ENCODE data around the gene HSPB6.

Gene HSPB6

GRCh38 chr19:35789978-35790944 is 33.4 kb upstream of the HSPB6 start:
- Histone ChIP-seq H3K4me3 (ENCODE audit: low read length) (no peak overlapping the region), H2AFZ (ENCODE audit: low read depth, low read length) (no peak overlapping the region), H3K9me3 (ENCODE audit: low read length) (no peaks in the 10 kb centered on the region), H3K27me3 (ENCODE audit: insufficient read depth, low read length) (no peaks in the 10 kb centered on the region), H3K36me3 (ENCODE audit: insufficient read depth, low read length) (peaks cover 12% of the 10 kb centered on the region), H3K4me1 (ENCODE audit: insufficient read depth, low read length) (no peaks in the 10 kb centered on the region)

GRCh38 chr19:35789195-35789977 is 32.6 kb upstream of the HSPB6 start:
- H3K4me1 ChIP-seq (ENCODE audit: insufficient read depth, low read length): no peaks in the 10 kb centered on the region
- H3K27me3 ChIP-seq (ENCODE audit: insufficient read depth, low read length): no peaks in the 10 kb centered on the region
- no peak overlapping the region for H2AFZ ChIP-seq (ENCODE audit: low read depth, low read length)
- no peak overlapping the region for H3K4me3 ChIP-seq (ENCODE audit: low read length)
- peaks cover 19% of the 10 kb centered on the region for H3K36me3 ChIP-seq (ENCODE audit: insufficient read depth, low read length)
- H3K9me3 ChIP-seq (ENCODE audit: low read length): no peaks in the 10 kb centered on the region

- Histone ChIP-seq H3K27me3 (ENCODE audit: insufficient read depth, low read length) (no peaks in the 10 kb centered on the region), H3K4me3 (ENCODE audit: low read length) (no peak overlapping the region), H3K9me3 (ENCODE audit: low read length) (no peaks in the 10 kb centered on the region), H3K36me3 (ENCODE audit: insufficient read depth, low read length) (peaks cover 27% of the 10 kb centered on the region), H2AFZ (ENCODE audit: low read depth, low read length) (no peak overlapping the region), H3K4me1 (ENCODE audit: insufficient read depth, low read length) (no peaks in the 10 kb centered on the region)
These were observed 31.6 kb upstream of the HSPB6 start for GRCh38 chr19:35788205-35788960.

DNA sequence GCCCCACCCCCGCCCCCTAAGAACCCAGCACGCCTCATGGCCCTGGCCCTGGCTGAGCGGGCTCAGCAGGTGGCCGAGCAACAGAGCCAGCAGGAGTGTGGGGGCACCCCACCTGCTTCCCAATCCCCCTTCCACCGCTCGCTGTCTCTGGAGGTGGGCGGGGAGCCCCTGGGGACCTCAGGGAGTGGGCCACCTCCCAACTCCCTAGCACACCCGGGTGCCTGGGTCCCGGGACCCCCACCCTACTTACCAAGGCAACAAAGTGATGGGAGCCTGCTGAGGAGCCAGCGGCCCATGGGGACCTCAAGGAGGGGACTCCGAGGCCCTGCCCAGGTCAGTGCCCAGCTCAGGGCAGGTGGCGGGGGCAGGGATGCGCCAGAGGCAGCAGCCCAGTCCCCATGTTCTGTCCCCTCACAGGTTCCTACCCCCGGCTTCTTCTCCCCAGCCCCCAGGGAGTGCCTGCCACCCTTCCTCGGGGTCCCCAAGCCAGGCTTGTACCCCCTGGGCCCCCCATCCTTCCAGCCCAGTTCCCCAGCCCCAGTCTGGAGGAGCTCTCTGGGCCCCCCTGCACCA is 30.5 kb upstream of the HSPB6 start:
- Histone ChIP-seq H3K4me1 (ENCODE audit: insufficient read depth, low read length) (no peaks in the 10 kb centered on the region), H3K4me3 (ENCODE audit: low read length) (no peak overlapping the region), H2AFZ (ENCODE audit: low read depth, low read length) (no peak overlapping the region), H3K9me3 (ENCODE audit: low read length) (no peaks in the 10 kb centered on the region), H3K27me3 (ENCODE audit: insufficient read depth, low read length) (no peaks in the 10 kb centered on the region), H3K36me3 (ENCODE audit: insufficient read depth, low read length) (peaks cover 37% of the 10 kb centered on the region)

GRCh38 chr19:35786299-35787160 is 29.7 kb upstream of the HSPB6 start:
- Histone ChIP-seq H3K4me1 (ENCODE audit: insufficient read depth, low read length) (no peaks in the 10 kb centered on the region), H2AFZ (ENCODE audit: low read depth, low read length) (no peak overlapping the region), H3K36me3 (ENCODE audit: insufficient read depth, low read length) (peaks cover 45% of the 10 kb centered on the region), H3K9me3 (ENCODE audit: low read length) (no peaks in the 10 kb centered on the region), H3K27me3 (ENCODE audit: insufficient read depth, low read length) (no peaks in the 10 kb centered on the region), H3K4me3 (ENCODE audit: low read length) (no peak overlapping the region)

DNA sequence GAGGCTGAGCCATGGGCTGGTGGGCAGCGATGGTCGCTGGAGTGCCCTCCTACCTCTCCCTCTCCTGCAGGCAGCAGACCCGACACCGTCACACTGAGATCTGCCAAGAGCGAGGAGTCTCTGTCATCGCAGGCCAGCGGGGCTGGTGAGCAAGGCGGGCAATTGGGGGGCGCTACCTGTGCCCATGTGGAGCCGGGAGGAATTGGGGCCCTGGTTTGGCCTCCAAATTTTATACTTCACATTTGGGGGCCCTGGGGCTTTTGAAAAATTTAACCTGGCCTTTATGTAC is 28.5 kb upstream of the HSPB6 start:
- Histone ChIP-seq H3K4me1 (ENCODE audit: insufficient read depth, low read length) (no peaks in the 10 kb centered on the region), H3K4me3 (ENCODE audit: low read length) (no peak overlapping the region), H2AFZ (ENCODE audit: low read depth, low read length) (no peak overlapping the region), H3K36me3 (ENCODE audit: insufficient read depth, low read length) (peaks cover 56% of the 10 kb centered on the region), H3K27me3 (ENCODE audit: insufficient read depth, low read length) (no peaks in the 10 kb centered on the region), H3K9me3 (ENCODE audit: low read length) (no peaks in the 10 kb centered on the region)

- no peaks in the 10 kb centered on the region for H3K4me1 ChIP-seq (ENCODE audit: insufficient read depth, low read length)
- no peak overlapping the region for H2AFZ ChIP-seq (ENCODE audit: low read depth, low read length)
- H3K27me3 ChIP-seq (ENCODE audit: insufficient read depth, low read length): no peaks in the 10 kb centered on the region
- H3K9me3 ChIP-seq (ENCODE audit: low read length): no peaks in the 10 kb centered on the region
- H3K36me3 ChIP-seq (ENCODE audit: insufficient read depth, low read length): peaks cover 61% of the 10 kb centered on the region
- H3K4me3 ChIP-seq (ENCODE audit: low read length): no peak overlapping the region
These were observed 27.9 kb upstream of the HSPB6 start for GRCh38 chr19:35784503-35785338.

- H3K36me3 ChIP-seq (ENCODE audit: insufficient read depth, low read length): peaks cover 66% of the 10 kb centered on the region
- no peak overlapping the region for H3K4me3 ChIP-seq (ENCODE audit: low read length)
- H3K9me3 ChIP-seq (ENCODE audit: low read length): no peaks in the 10 kb centered on the region
- no peaks in the 10 kb centered on the region for H3K4me1 ChIP-seq (ENCODE audit: insufficient read depth, low read length)
- no peaks in the 10 kb centered on the region for H3K27me3 ChIP-seq (ENCODE audit: insufficient read depth, low read length)
- no peak overlapping the region for H2AFZ ChIP-seq (ENCODE audit: low read depth, low read length)
These were observed 26.9 kb upstream of the HSPB6 start for GRCh38 chr19:35783469-35784434.

- Histone ChIP-seq H3K27me3 (ENCODE audit: insufficient read depth, low read length) (no peaks in the 10 kb centered on the region), H3K9me3 (ENCODE audit: low read length) (no peaks in the 10 kb centered on the region), H3K4me1 (ENCODE audit: insufficient read depth, low read length) (peaks cover under 1% of the 10 kb centered on the region), H2AFZ (ENCODE audit: low read depth, low read length) (no peak overlapping the region), H3K36me3 (ENCODE audit: insufficient read depth, low read length) (peaks cover 78% of the 10 kb centered on the region), H3K4me3 (ENCODE audit: low read length) (no peak overlapping the region)
These were observed 25.8 kb upstream of the HSPB6 start for GRCh38 chr19:35782589-35782988.

- no peaks in the 10 kb centered on the region for H3K27me3 ChIP-seq (ENCODE audit: insufficient read depth, low read length)
- no peak overlapping the region for H3K4me3 ChIP-seq (ENCODE audit: low read length)
- no peaks in the 10 kb centered on the region for H3K9me3 ChIP-seq (ENCODE audit: low read length)
- no peak overlapping the region for H2AFZ ChIP-seq (ENCODE audit: low read depth, low read length)
- peaks cover 10% of the 10 kb centered on the region for H3K4me1 ChIP-seq (ENCODE audit: insufficient read depth, low read length)
- H3K36me3 ChIP-seq (ENCODE audit: insufficient read depth, low read length): peaks cover 76% of the 10 kb centered on the region
These were observed 24.8 kb upstream of the HSPB6 start for GRCh38 chr19:35781650-35782049.

DNA sequence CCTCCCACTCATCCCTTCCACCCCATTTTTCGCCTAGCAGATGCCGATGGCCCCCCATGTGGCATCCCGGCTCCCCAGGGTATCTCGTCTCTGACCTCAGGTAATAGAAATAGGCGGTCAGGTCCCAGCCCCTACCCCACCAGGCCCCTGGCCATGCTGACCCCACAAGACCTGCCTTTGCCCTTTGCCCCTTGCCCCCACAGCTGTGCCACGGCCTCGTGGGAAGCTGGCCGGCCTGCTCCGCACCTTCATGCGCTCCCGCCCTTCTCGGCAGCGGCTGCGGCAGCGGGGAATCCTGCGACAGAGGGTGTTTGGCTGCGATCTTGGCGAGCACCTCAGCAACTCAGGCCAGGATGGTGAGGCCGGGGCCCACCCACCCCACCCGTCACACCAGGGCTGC is 23.9 kb upstream of the HSPB6 start:
- Histone ChIP-seq H3K4me1 (ENCODE audit: insufficient read depth, low read length) (peaks cover 17% of the 10 kb centered on the region), H3K4me3 (ENCODE audit: low read length) (no peak overlapping the region), H3K27me3 (ENCODE audit: insufficient read depth, low read length) (no peaks in the 10 kb centered on the region), H2AFZ (ENCODE audit: low read depth, low read length) (no peak overlapping the region), H3K36me3 (ENCODE audit: insufficient read depth, low read length) (peaks cover 69% of the 10 kb centered on the region), H3K9me3 (ENCODE audit: low read length) (no peaks in the 10 kb centered on the region)
